Iris pigment epithelial cell (primary cell): Measurements from ENCODE around the gene MRPL11.
"Not testable (repeated sequence)": the region's sequence is repeated elsewhere in the genome, so short reads cannot be mapped to it uniquely, and the experiment has no call there.

Experiments
- DNase-seq: peaks from one replicate; pipeline ENCODE4 v3.0.0-alpha.2; 2011; ENCODE audit warnings: low read depth

The MRPL11 gene

GRCh38 chr11:66431287-66431686, 7.4 kb downstream of the MRPL11 start:
- DNase-seq, result not testable (repeated sequence)

GRCh38 chr11:66429983-66430602, 8.6 kb downstream of the MRPL11 start:
- DNase-seq, result peak; percentile 64

- DNase-seq, result no peak
These were observed 9.7 kb downstream of the MRPL11 start for GRCh38 chr11:66428933-66429332.

DNA sequence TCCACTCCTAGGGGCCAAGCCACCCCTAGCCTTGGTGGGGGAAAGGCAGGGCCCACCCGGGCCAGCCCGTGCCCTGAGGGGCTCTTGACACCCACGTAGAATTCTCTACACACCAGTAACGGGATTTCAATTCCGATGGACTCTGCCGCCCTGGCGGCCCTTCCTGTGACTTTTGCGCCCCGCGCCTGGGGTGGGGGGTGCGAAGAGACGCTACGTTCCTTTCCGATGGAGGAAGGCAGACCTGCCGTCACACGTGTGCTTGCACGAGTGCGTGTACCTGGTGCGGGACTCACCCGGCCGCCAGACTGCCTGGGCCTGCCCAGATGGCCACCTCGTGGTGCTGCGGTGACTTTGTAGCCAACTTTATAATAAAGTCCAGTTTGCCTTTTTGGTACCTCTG, 12.3 kb downstream of the MRPL11 start:
- DNase-seq, result no peak

- peak; percentile 76 for DNase-seq
These were observed 17.0 kb downstream of the MRPL11 start for GRCh38 chr11:66421492-66422205.

GRCh38 chr11:66420671-66421476, 17.8 kb downstream of the MRPL11 start, which contains the start of gene NPAS4:
TSS of gene NPAS4 (plus strand) at chr11:66421035. CDS start at chr11:66421180, 145 bp downstream.
- no peak for DNase-seq

DNA sequence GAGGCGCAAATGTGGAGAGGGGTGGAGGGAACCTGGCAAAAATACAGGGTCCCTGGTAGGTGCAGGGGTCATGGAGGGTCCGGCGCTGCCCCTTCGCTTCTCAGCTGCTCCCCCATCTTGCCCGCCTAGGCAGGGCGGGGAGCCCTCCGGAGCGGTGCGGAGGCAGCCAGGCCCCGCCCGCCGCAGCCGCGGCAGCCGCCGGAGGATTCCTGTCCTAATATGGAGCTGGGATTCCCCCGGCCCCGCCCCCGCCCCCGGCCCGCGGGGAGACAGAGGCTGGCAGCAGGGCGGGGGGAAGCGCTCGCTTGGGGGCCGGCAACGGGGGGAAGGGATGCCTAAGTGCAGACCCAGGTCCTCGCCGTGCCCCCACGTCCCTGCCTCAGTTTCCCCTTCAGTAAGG, 18.8 kb downstream of the MRPL11 start:
- no peak for DNase-seq

GRCh38 chr11:66418986-66419308, 19.7 kb downstream of the MRPL11 start:
- DNase-seq, result no peak

GRCh38 chr11:66418168-66418985, 20.3 kb downstream of the MRPL11 start:
- DNase-seq, result peak; percentile 95

DNA sequence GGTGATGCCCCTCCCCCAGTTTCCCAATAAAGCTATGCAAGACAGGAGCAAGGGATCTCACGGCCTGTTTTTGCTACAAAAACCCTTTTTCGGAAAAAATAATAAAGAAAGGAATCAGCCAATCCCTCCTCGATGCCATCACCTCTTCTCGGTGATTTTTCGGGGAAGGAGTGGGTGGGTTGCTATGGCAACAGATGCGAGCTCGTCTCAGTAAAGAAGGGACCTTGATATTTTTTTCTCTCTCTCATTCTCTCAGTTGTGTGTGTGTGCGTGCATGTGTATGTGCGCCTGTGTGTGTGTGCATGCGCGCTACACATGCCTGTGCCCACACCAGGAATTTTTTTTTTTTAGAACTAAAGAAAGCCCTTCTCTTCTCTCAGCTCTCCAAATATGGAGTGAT, 21.6 kb downstream of the MRPL11 start:
- no peak for DNase-seq

DNA sequence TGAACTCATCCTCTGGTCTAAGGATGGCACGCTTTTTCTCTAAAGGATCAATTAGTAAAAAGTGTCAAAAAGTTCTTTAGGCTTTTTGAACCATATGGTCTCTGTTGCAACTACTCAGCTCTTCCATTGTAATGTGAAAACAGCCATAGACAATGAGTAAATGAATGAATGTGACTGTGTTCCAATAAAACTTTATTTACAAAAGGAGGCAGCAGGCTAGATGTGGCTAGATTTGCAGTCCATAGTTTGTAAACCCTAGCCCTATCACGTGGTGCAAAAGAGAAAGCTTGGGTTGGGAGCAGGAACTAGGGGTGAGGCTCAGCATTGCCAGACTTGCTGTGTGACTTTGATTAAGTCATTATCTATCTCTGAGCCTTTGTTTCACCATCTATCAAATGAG, 23.2 kb downstream of the MRPL11 start:
- DNase-seq, result no peak

GRCh38 chr11:66414120-66414934, 24.3 kb downstream of the MRPL11 start:
- no peak for DNase-seq

- DNase-seq, result no peak
These were observed 25.5 kb downstream of the MRPL11 start for GRCh38 chr11:66413167-66413566.

DNA sequence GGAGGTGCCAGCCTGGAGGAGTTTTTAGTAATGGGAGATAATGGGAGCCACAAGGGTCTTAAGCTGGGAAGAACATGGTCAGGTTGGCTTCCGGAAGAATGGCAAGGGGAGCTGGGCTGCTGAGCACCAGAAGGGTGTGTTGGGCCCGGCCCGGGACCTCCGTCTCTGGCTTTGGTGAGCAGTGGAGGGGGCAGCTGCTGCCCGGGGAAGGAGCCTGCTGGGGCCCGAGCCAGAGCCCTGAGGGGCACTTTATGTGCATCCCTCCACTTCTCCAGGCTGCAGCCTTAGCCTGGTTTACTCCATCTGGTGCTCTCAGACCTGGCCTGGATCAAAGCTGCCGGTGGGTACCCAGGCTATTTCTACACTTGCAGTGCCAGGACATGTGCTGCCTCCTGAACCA, 26.5 kb downstream of the MRPL11 start:
- DNase-seq, result no peak

- DNase-seq, result no peak
These were observed 27.3 kb downstream of the MRPL11 start for GRCh38 chr11:66411323-66411722.

DNA sequence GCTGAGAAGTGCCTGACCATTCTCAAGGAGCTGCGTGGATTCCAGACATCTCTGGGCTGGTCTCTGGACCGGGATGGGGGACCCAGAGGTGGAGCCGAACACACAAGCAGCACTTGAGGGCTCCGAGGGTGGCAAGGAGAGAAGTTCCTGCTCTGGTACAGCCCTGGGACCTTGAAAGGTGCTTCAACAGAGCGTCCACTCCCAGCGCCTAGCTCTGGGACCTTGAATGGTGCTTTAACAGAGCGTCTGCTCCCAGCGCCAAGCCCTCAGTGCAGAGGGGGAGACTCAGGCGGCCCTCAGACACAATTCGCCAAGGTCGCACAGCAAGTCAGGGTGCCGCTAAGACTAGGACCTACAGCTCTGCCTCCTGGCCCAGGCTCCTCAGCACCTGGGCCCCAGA, 28.5 kb downstream of the MRPL11 start:
- DNase-seq, result no peak

- DNase-seq, result no peak
These were observed 29.4 kb downstream of the MRPL11 start for GRCh38 chr11:66409226-66409625.

GRCh38 chr11:66408488-66409214, 30.0 kb downstream of the MRPL11 start:
- peak; percentile 90 for DNase-seq

- DNase-seq, result no peak
These were observed 31.0 kb downstream of the MRPL11 start for GRCh38 chr11:66407651-66408050.

- DNase-seq, result no peak
These were observed 44.7 kb downstream of the MRPL11 start for GRCh38 chr11:66393954-66394353.

GRCh38 chr11:66391322-66391721, 47.3 kb downstream of the MRPL11 start:
- DNase-seq, result no peak
